TTC549 (cell line): ENCODE results near the gene MTREX.

Experiments
- FAIRE-seq: peaks from 2 replicates; lab custom pipeline; 2012; peaks lifted over from hg19 to GRCh38; lab: Jason Lieb, UNC

Gene MTREX

DNA sequence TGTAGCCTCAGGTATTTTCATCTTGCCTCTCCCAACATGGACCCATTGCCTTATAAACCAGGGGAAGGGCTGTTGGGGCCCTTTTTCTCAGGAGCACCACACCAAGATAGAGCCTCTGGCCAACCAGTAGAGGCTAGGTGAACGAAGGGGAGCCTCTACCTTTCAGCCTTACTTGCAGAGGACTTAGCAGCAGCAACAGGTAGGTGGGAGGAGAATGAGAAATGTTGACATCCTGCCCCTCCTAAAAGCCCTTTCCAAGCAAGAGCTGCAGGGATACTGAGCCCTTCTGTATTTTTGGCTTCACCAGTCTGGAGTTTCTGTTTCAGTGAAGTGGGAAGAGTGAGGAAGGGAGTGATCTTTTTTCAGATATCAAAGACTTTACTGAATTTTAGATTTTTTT, 77.4 kb downstream of the MTREX start:
- FAIRE-seq = no peak

GRCh38 chr5:55385846-55386245, 78.1 kb downstream of the MTREX start:
- FAIRE-seq = no peak

DNA sequence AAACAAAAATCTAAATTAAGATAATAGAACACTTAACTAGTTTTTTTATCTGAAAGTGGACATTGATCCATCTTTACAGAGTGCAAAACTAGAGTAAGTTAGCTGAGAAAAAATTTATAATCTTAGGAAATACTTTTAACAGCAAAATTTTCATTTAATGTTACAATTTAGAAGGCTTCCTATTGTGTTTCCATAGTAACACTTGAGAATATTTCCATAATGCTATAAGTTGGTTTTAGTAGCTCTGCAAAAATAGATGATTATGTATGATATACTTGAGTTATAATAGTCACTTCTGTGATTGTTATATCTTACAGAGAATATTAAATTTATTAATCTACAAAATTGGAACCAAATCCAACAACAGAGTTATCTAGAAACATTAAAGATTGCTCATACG, 78.6 kb downstream of the MTREX start:
- no peak for FAIRE-seq

GRCh38 chr5:55387865-55388264, 80.1 kb downstream of the MTREX start:
- FAIRE-seq = no peak

GRCh38 chr5:55391707-55392106, 83.9 kb downstream of the MTREX start:
- no peak for FAIRE-seq

- FAIRE-seq = no peak
These were observed 84.9 kb downstream of the MTREX start for GRCh38 chr5:55392669-55393068.

GRCh38 chr5:55393501-55394175, 85.8 kb downstream of the MTREX start:
- no peak for FAIRE-seq

DNA sequence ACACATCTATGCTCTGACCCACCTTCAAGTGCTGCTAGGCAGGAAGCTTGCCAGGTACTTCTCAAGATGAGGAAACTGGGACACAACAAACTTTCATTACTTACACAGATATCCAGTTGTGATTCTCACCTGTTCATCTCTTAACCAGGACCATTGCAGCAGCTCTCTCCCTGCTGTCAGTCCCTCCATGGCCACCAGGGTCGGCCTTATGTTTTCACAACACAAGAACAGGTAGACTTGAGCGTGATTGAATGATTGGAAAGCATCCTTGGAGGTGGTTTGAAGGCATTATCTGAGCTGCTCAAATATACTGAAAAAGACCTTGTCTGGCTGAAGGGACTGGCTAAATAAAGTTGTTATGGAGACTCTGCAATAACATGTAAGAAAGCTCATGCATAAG, 94.4 kb downstream of the MTREX start:
- no peak for FAIRE-seq

GRCh38 chr5:55406292-55406691, 98.5 kb downstream of the MTREX start:
- FAIRE-seq = no peak

DNA sequence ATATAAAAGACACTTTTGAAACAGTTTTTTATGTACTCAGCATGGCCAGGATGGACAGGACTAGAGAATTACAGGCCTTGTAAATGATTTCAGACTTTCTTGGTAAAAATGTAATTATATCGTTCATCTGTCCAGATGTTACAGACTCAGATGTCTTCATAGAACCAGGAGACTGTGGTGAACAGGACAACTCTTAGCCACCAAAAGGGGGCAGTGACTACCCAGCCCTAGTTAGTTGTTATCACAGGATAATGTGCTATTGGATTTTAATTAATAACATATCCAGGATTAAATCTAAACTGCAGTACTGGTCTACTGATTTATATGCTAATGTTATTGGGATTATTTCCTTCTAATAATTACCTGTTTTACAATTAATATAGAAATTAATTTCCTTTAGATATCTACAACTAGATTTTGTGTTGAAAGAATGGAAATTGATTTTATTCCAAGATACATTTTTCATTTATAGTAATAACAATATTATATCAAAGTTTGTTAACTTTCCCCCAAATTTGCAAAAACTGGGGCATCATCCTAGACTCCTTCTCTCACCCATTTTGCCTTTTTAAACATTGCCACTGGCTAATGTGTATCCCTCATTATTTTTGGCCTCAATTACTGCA, 99.4 kb downstream of the MTREX start:
- peak; percentile 60 for FAIRE-seq

- no peak for FAIRE-seq
These were observed 100.2 kb downstream of the MTREX start for GRCh38 chr5:55407984-55408383.

DNA sequence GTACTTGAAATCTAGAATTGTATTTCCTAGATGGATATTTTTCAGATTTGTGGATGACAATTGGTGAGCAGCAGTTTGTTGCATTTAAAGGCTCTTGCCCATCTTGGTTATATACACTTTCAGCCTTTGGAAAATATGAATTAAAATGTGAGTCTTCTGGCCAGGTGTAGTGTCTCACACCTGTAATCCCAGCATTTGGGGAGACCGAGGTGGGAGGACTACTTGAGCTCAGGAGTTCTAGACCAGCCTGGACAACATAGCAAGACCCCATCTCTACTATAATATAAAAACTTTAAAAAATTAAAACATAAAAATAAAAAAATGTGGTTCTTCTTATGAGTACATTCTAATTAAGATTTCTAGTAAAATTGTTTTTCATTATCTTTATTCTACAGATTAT, 102.0 kb downstream of the MTREX start:
- peak; percentile 15 for FAIRE-seq

GRCh38 chr5:55410845-55411244, 103.1 kb downstream of the MTREX start:
- no peak for FAIRE-seq

- no peak for FAIRE-seq
These were observed 104.1 kb downstream of the MTREX start for GRCh38 chr5:55411876-55412275.

DNA sequence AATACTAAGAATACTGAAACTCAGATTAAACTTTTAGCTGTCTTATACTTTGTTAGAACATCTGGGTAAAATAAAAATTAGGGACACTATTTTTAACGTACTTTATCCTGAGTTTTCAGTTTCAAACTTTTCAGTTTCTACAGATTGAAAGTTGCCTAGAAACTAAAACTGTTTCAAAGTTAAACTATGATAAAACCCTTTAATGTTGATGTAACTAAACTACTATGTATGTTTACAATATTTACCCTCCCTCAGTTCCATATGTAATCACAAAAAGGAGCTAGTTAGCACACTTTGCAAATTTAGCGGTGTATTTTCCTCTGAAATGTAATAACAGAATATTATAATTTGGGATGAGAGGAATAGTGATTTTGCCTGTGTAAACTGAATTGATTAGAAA, 105.9 kb downstream of the MTREX start:
- FAIRE-seq = no peak

DNA sequence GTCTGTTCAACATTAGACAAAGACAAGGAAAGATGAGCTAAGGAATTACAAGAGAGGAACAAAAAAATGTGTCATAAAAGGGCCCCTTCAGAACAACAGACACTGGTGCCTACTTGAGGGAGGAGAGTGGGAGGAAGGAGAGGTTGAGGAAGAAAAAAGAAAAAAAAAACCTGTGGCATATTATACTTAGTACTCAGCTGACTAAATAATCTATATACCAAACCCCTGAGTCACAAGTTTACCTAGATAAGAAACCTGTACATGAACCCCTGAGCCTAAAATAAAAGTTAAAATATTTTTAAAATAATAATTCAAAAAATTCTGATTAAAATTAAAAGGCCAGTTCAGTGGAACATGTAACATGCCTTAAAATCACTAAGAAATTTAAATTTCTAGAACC, 107.3 kb downstream of the MTREX start:
- no peak for FAIRE-seq

DNA sequence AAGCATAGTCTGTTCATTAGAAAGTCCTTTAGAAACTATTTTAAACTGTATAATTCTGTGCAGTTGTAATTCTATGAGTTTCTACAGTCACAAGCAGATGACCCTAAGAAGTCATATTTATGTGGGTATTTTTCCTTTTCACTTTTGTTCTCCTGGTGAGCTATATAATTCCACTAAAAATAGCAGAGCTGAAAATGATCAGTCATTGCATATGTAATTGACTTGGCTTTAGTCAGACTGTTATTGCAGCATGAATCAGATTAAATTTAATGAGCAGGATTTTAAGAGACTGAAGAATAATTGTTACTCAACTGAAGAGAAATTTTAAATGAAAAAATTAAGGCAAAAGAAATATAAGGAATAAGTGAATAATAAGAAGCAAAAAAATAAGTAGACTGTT, 108.5 kb downstream of the MTREX start:
- FAIRE-seq = no peak

- FAIRE-seq = no peak
These were observed 111.5 kb downstream of the MTREX start for GRCh38 chr5:55418994-55419968.

DNA sequence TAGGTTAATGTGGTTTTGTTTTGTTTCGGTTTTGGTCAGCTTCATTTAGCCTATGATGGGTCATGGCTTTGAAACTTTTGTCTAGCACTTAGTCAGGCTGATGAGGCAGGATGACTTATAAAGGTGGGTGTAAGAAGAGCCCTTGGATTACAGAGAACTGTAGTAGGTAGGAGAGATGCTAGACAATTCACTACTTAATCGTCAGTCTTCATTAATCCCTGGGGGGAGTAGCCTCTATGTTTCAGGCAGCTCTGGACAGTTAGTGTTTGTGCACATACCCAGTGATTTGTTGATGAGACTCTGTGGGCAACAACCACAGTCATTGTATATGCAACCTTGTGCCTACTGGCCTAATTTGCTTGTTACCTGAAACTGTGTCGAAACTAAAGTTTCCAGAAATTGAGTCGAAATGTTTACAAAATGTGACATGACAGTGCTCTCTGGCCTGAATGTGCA, 113.3 kb downstream of the MTREX start:
- FAIRE-seq = no peak

- no peak for FAIRE-seq
These were observed 118.7 kb downstream of the MTREX start for GRCh38 chr5:55426455-55426854.

- FAIRE-seq = no peak
These were observed 119.4 kb downstream of the MTREX start for GRCh38 chr5:55427157-55427556.

DNA sequence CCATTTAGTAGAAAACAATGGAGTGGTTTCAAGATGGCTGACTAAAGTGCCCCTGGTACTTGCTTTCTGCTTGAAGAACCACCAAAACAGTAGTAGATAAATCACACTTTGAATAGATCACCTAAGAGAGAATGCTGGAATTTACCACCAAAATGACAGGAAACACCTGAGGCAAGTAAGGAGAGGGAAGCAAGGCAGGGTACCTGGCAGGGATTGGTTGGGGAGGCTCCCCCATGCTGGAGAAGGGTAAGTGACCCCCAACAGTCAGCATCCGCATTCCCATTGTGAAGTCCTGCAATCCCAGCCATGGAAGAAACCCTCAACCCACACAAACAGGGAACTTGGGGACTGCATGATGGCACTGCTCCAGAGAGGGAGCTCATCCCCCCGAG, 121.4 kb downstream of the MTREX start:
- FAIRE-seq = no peak

GRCh38 chr5:55429613-55430253, 121.9 kb downstream of the MTREX start:
- FAIRE-seq = no peak
